ENCODE measurements around the gene STING1. TPM values are rescaled to one million over a fixed set of nuclear protein-coding genes. Genes with fewer than 3 reads are reported as not detected.
"Not testable (repeated sequence)": the region's sequence is repeated elsewhere in the genome, so short reads cannot be mapped to it uniquely, and the experiment has no call there.

STING1 gene
- polyA plus RNA-seq = 0.12 TPM in 1 of 2 replicates, not detected in the other
- polyA minus RNA-seq = not detected in 2 replicates

- no peaks in the 10 kb centered on the region for H4K20me1 ChIP-seq (ENCODE audit: insufficient read depth)
- no peaks in the 10 kb centered on the region for H3K79me2 ChIP-seq (replicated peaks; ENCODE audit: insufficient read depth, low read length)
- H2AFZ ChIP-seq (ENCODE audit: low read depth, low read length) = no peak within 1 kb of the TSS
- TF ChIP-seq RAD21 (conservative IDR thresholded peaks at IDR 0.05) (no peak), REST (IDR thresholded peaks at IDR 0.05; ENCODE audit: borderline replicate concordance) (no peak), TAF1 (IDR thresholded peaks at IDR 0.05; ENCODE audit: low read depth) (no peak), MXI1 (conservative IDR thresholded peaks at IDR 0.05; ENCODE audit: poor library complexity, severe bottlenecking) (no peak), EZH2 (IDR thresholded peaks at IDR 0.05; ENCODE audit: borderline replicate concordance, insufficient read depth, low read length, poor library complexity, severe bottlenecking) (no peak), SMC3 (conservative IDR thresholded peaks at IDR 0.05; ENCODE audit: poor library complexity) (no peak), POLR2AphosphoS5 (IDR thresholded peaks at IDR 0.05) (no peak), EP300 (conservative IDR thresholded peaks at IDR 0.05; ENCODE audit: poor library complexity, severe bottlenecking) (no peak)
- TF ChIP-seq, protein P1, sequence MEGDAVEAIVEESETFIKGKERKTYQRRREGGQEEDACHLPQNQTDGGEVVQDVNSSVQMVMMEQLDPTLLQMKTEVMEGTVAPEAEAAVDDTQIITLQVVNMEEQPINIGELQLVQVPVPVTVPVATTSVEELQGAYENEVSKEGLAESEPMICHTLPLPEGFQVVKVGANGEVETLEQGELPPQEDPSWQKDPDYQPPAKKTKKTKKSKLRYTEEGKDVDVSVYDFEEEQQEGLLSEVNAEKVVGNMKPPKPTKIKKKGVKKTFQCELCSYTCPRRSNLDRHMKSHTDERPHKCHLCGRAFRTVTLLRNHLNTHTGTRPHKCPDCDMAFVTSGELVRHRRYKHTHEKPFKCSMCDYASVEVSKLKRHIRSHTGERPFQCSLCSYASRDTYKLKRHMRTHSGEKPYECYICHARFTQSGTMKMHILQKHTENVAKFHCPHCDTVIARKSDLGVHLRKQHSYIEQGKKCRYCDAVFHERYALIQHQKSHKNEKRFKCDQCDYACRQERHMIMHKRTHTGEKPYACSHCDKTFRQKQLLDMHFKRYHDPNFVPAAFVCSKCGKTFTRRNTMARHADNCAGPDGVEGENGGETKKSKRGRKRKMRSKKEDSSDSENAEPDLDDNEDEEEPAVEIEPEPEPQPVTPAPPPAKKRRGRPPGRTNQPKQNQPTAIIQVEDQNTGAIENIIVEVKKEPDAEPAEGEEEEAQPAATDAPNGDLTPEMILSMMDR (IDR thresholded peaks at IDR 0.05; ENCODE audit: poor library complexity, severe bottlenecking) = no peak
- H3F3A ChIP-seq (ENCODE audit: insufficient read depth, low read length, poor library complexity, severe bottlenecking) = no peaks in the 10 kb centered on the region
- H3K9me3 ChIP-seq (ENCODE audit: low read length) = no peaks in the 10 kb centered on the region
- H3K4me2 ChIP-seq (ENCODE audit: low read length) = no peak within 1 kb of the TSS
- no peak within 1 kb of the TSS for H3K9ac ChIP-seq (ENCODE audit: low read length)
- no peak within 1 kb of the TSS for H3K4me3 ChIP-seq (ENCODE audit: low read length)
- H3K27me3 ChIP-seq (ENCODE audit: insufficient read depth, low read depth, low read length) = no peaks in the 10 kb centered on the region
- H3K9me2 ChIP-seq (ENCODE audit: insufficient read depth, low read length) = no peaks in the 10 kb centered on the region
- H3K27ac ChIP-seq (ENCODE audit: low read length) = no peak within 1 kb of the TSS
- H3K36me3 ChIP-seq (ENCODE audit: insufficient read depth, low read length) = no peaks in the 10 kb centered on the region
These were observed at the start of gene STING1 for GRCh38 chr5:139482050-139482889. Gene STING1 (minus strand): TSS chr5:139482758. CDS start chr5:139481704, 1,054 bp downstream.

DNA sequence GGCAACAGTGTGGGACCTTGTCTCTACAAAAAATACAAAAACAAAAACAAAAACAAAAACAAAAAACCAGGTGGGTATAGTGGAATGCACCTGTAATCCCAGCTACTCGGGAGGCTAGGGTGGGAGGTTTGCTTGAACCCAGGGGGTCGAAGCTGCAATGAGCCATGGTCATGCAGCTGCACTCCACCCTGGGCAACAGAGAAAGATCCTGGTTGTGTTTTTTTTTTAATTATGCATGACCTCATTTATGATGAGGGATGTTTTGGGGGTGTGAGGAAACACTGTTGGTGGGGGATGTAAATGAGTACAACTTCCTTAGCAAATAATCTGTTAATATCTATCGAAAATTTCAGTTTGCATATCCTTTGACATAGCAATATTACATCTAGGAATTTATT lies 49.2 kb upstream of the STING1 start:
- Histone ChIP-seq H3K4me2 (ENCODE audit: low read length) (no peak overlapping the region), H3K9me3 (ENCODE audit: low read length) (no peaks in the 10 kb centered on the region), H2AFZ (ENCODE audit: low read depth, low read length) (no peak overlapping the region), H3K9me2 (ENCODE audit: insufficient read depth, low read length) (no peaks in the 10 kb centered on the region), H3K79me2 (replicated peaks; ENCODE audit: insufficient read depth, low read length) (no peaks in the 10 kb centered on the region), H3K36me3 (ENCODE audit: insufficient read depth, low read length) (no peaks in the 10 kb centered on the region), H3K27ac (ENCODE audit: low read length) (no peak overlapping the region), H3K4me3 (ENCODE audit: low read length) (no peak overlapping the region), H3F3A (ENCODE audit: insufficient read depth, low read length, poor library complexity, severe bottlenecking) (no peaks in the 10 kb centered on the region), H3K27me3 (ENCODE audit: insufficient read depth, low read depth, low read length) (no peaks in the 10 kb centered on the region), H4K20me1 (ENCODE audit: insufficient read depth) (no peaks in the 10 kb centered on the region), H3K9ac (ENCODE audit: low read length) (no peak overlapping the region)
- TF ChIP-seq TAF1 (IDR thresholded peaks at IDR 0.05; ENCODE audit: low read depth) = no peak
- TF ChIP-seq EP300 (conservative IDR thresholded peaks at IDR 0.05; ENCODE audit: poor library complexity, severe bottlenecking) = no peak
- no peak for TF ChIP-seq POLR2AphosphoS5 (IDR thresholded peaks at IDR 0.05)
- TF ChIP-seq, protein P1 (IDR thresholded peaks at IDR 0.05; ENCODE audit: poor library complexity, severe bottlenecking) = no peak
- no peak for TF ChIP-seq RAD21 (conservative IDR thresholded peaks at IDR 0.05)
- no peak for TF ChIP-seq SMC3 (conservative IDR thresholded peaks at IDR 0.05; ENCODE audit: poor library complexity)
- TF ChIP-seq REST (IDR thresholded peaks at IDR 0.05; ENCODE audit: borderline replicate concordance) = no peak
- no peak for TF ChIP-seq MXI1 (conservative IDR thresholded peaks at IDR 0.05; ENCODE audit: poor library complexity, severe bottlenecking)
- no peak for TF ChIP-seq EZH2 (IDR thresholded peaks at IDR 0.05; ENCODE audit: borderline replicate concordance, insufficient read depth, low read length, poor library complexity, severe bottlenecking)

DNA sequence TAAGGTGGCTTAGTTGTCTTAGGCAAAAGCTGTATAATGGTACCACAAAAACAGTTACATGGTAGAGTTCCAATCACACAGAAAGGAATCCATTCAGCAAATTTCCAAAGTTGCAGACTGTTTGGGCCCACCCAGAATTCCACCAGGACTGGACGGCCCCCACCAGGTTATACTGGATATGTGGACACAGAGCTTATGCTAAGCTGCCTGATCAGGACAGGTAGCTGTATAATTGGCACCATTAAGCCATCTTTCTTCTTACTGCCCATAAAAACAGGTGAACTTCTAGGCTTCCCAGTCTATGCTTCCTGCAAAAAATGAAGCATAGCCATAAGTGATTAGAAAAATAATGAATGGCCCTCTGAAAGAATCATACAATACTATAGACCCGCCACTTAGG lies 47.5 kb upstream of the STING1 start:
- not testable (repeated sequence) for H3K27ac ChIP-seq (ENCODE audit: low read length); H3F3A ChIP-seq (ENCODE audit: insufficient read depth, low read length, poor library complexity, severe bottlenecking); H3K9me3 ChIP-seq (ENCODE audit: low read length); H3K9ac ChIP-seq (ENCODE audit: low read length); H3K4me2 ChIP-seq (ENCODE audit: low read length); H2AFZ ChIP-seq (ENCODE audit: low read depth, low read length); H4K20me1 ChIP-seq (ENCODE audit: insufficient read depth); H3K27me3 ChIP-seq (ENCODE audit: insufficient read depth, low read depth, low read length); H3K36me3 ChIP-seq (ENCODE audit: insufficient read depth, low read length); H3K4me3 ChIP-seq (ENCODE audit: low read length); H3K9me2 ChIP-seq (ENCODE audit: insufficient read depth, low read length); H3K79me2 ChIP-seq (replicated peaks; ENCODE audit: insufficient read depth, low read length)
